HT-29 (cell line): Measurements from ENCODE around the gene ZFP30. TPM values are rescaled to one million over a fixed set of nuclear protein-coding genes. Genes with fewer than 3 reads are reported as not detected.

Experiments used
- DNase-seq: peaks from one replicate; pipeline ENCODE4 v3.0.0-alpha.2; 2015; ENCODE audit warnings: low spot score
- small RNA-seq: library from RNA; depleted of rRNA; stranded (forward); fragments of <200 nt; gene quantifications from one replicate; pipeline ENCODE3, GENCODE V24; 2014
- total RNA-seq: library from RNA; depleted of rRNA; stranded (reverse); fragments of >200 nt; shearing (Covaris generic); gene quantifications from 2 replicates; pipeline ENCODE4 v1.2.3, GENCODE V29; 2014; rRNA removed

ZFP30 gene
- total RNA-seq, 1 experiment from 2014 or later: not detected

DNA sequence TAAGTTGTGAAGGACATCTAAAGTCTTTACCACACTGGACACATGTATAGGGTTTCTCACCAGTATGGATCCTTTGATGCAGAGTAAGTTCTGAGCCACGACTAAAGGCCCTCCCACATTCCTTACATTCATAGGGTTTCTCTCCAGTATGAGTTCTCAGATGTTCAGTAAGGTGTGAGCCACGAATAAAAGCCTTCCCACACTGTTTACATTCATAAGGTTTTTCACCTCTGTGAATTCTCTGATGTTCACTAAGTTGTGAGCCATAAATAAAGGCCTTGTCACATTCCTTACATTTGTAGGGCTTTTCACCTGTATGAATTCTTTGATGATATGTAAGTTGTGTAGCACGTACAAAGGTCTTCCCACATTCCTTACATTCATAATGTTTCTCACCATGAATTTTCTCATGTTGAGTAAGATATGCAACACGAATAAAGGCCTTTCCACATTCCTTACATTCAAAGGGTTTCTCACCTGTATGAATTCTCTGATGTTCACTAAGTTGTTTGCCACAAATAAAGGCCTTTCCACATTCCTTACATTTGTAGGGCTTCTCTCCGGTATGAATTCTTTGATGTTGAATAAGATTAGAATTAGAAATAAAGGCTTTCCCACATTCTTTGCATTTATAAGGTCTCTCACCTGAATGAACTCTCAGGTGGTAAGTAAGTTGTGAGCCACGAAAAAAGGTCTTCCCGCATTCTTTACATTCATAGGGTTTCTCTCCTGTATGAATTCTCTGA, 90.5 kb downstream of the ZFP30 start:
- DNase-seq: no peak

Small RNA genes within 50 kb of the gene (small RNA-seq; reads per million reads assigned to genes)
- gene SELENOKP1: not detected

Other genes with a start within 250 kb of the ZFP30 start
- 0.05 TPM in 1 of 2 replicates, not detected in the other for gene ZNF569, start 188.0 kb downstream of the ZFP30 start, total RNA-seq
- under 0.01 and 0.50 TPM in 2 replicates for gene ZNF570, start 186.1 kb downstream of the ZFP30 start, total RNA-seq
- not detected in 2 replicates for gene ZNF793, start 148.5 kb downstream of the ZFP30 start, total RNA-seq
- gene ZNF571, start 60.7 kb downstream of the ZFP30 start, total RNA-seq: 0.03 and 0.10 TPM in 2 replicates
- gene ZNF540, start 60.6 kb downstream of the ZFP30 start, total RNA-seq: 0.03 TPM in 1 of 2 replicates, not detected in the other
- gene ZNF607, start 64.3 kb upstream of the ZFP30 start, total RNA-seq: 0.10 and 0.46 TPM in 2 replicates
- 0.48 and 0.97 TPM in 2 replicates for gene ZNF573, start 124.1 kb upstream of the ZFP30 start, total RNA-seq